GM21529 (cell line): Measurements from ENCODE around the gene PTRH2.
"Not testable (repeated sequence)": the region's sequence is repeated elsewhere in the genome, so short reads cannot be mapped to it uniquely, and the experiment has no call there.

Experiments used
- ATAC-seq: cut with Tn5 transposase; IDR thresholded peaks from one replicate; pipeline ENCODE4 v1.9.1; 2021; ENCODE audit not compliant: unreplicated experiment

PTRH2 gene

GRCh38 chr17:59671386-59671785, 35.8 kb downstream of the PTRH2 start:
- no peak for ATAC-seq

- ATAC-seq: no peak
Observed at GRCh38 chr17:59669944-59670343, 37.3 kb downstream of the PTRH2 start.

- no peak for ATAC-seq
Observed at GRCh38 chr17:59669411-59669810, 37.8 kb downstream of the PTRH2 start.

GRCh38 chr17:59668816-59669215, 38.4 kb downstream of the PTRH2 start:
- ATAC-seq: no peak

GRCh38 chr17:59666235-59666634, 41.0 kb downstream of the PTRH2 start:
- no peak for ATAC-seq

- ATAC-seq: not testable (repeated sequence)
Observed at GRCh38 chr17:59656624-59657023, 50.6 kb downstream of the PTRH2 start.

GRCh38 chr17:59652119-59652518, 55.1 kb downstream of the PTRH2 start:
- no peak for ATAC-seq

GRCh38 chr17:59651346-59651745, 55.9 kb downstream of the PTRH2 start:
- no peak for ATAC-seq

- no peak for ATAC-seq
Observed at GRCh38 chr17:59650642-59651041, 56.6 kb downstream of the PTRH2 start.

- no peak for ATAC-seq
Observed at GRCh38 chr17:59649886-59650285, 57.3 kb downstream of the PTRH2 start.
